ENCODE measurements around the gene TEX36. TPM values are rescaled to one million over a fixed set of nuclear protein-coding genes. Genes with fewer than 3 reads are reported as not detected.
"Not testable (repeated sequence)": the region's sequence is repeated elsewhere in the genome, so short reads cannot be mapped to it uniquely, and the experiment has no call there.

Gene TEX36
- total RNA-seq, 1 donor from 2014 or later: not detected

- Mint-ChIP-seq H3K4me1 (ENCODE audit: low read depth, unreplicated experiment) (no peaks in the 10 kb centered on the region), H3K27ac (ENCODE audit: unreplicated experiment) (no peak overlapping the region), H3K9me3 (ENCODE audit: unreplicated experiment) (peaks cover 5% of the 10 kb centered on the region), H3K36me3 (ENCODE audit: unreplicated experiment) (no peaks in the 10 kb centered on the region), H3K4me3 (ENCODE audit: unreplicated experiment) (no peak overlapping the region), H3K27me3 (ENCODE audit: unreplicated experiment) (peaks cover 7% of the 10 kb centered on the region)
- TF ChIP-seq CTCF (IDR thresholded peaks at IDR 0.05; ENCODE audit: partially characterized antibody, unreplicated experiment): no peak
- DNase-seq: no peak
Measured at GRCh38 chr10:125698481-125698998, 15.6 kb upstream of the TEX36 start.

GRCh38 chr10:125696884-125697283 is 13.9 kb upstream of the TEX36 start:
- H3K4me1 Mint-ChIP-seq (ENCODE audit: low read depth, unreplicated experiment); H3K27me3 Mint-ChIP-seq (ENCODE audit: unreplicated experiment); DNase-seq; H3K4me3 Mint-ChIP-seq (ENCODE audit: unreplicated experiment); H3K9me3 Mint-ChIP-seq (ENCODE audit: unreplicated experiment); H3K27ac Mint-ChIP-seq (ENCODE audit: unreplicated experiment); H3K36me3 Mint-ChIP-seq (ENCODE audit: unreplicated experiment): not testable (repeated sequence)

GRCh38 chr10:125694883-125695282 is 11.9 kb upstream of the TEX36 start:
- no peak for TF ChIP-seq CTCF (IDR thresholded peaks at IDR 0.05; ENCODE audit: partially characterized antibody, unreplicated experiment)
- DNase-seq: no peak

GRCh38 chr10:125693524-125693847 is 10.5 kb upstream of the TEX36 start:
- no peak for TF ChIP-seq CTCF (IDR thresholded peaks at IDR 0.05; ENCODE audit: partially characterized antibody, unreplicated experiment)
- peaks cover 2% of the 10 kb centered on the region for H3K9me3 Mint-ChIP-seq (ENCODE audit: unreplicated experiment)
- peaks cover 5% of the 10 kb centered on the region for H3K27me3 Mint-ChIP-seq (ENCODE audit: unreplicated experiment)
- H3K36me3 Mint-ChIP-seq (ENCODE audit: unreplicated experiment): no peaks in the 10 kb centered on the region
- H3K4me3 Mint-ChIP-seq (ENCODE audit: unreplicated experiment): no peak overlapping the region
- no peak overlapping the region for H3K27ac Mint-ChIP-seq (ENCODE audit: unreplicated experiment)
- H3K4me1 Mint-ChIP-seq (ENCODE audit: low read depth, unreplicated experiment): peaks cover 17% of the 10 kb centered on the region
- DNase-seq: no peak

More at GRCh38 chr10:125694883-125695282, 11.9 kb upstream of the TEX36 start:
- peaks cover 5% of the 10 kb centered on the region for H3K27me3 Mint-ChIP-seq (ENCODE audit: unreplicated experiment)
- no peaks in the 10 kb centered on the region for H3K36me3 Mint-ChIP-seq (ENCODE audit: unreplicated experiment)
- no peak overlapping the region for H3K27ac Mint-ChIP-seq (ENCODE audit: unreplicated experiment)
- no peak overlapping the region for H3K4me3 Mint-ChIP-seq (ENCODE audit: unreplicated experiment)
- peaks cover 17% of the 10 kb centered on the region for H3K4me1 Mint-ChIP-seq (ENCODE audit: low read depth, unreplicated experiment)
- H3K9me3 Mint-ChIP-seq (ENCODE audit: unreplicated experiment): peaks cover 2% of the 10 kb centered on the region

GRCh38 chr10:125692601-125693523 is 9.9 kb upstream of the TEX36 start:
- Mint-ChIP-seq H3K9me3 (ENCODE audit: unreplicated experiment) (peaks cover 2% of the 10 kb centered on the region), H3K27me3 (ENCODE audit: unreplicated experiment) (peaks cover 5% of the 10 kb centered on the region), H3K27ac (ENCODE audit: unreplicated experiment) (no peak overlapping the region), H3K36me3 (ENCODE audit: unreplicated experiment) (no peaks in the 10 kb centered on the region), H3K4me1 (ENCODE audit: low read depth, unreplicated experiment) (peaks cover 17% of the 10 kb centered on the region), H3K4me3 (ENCODE audit: unreplicated experiment) (no peak overlapping the region)
- TF ChIP-seq CTCF (IDR thresholded peaks at IDR 0.05; ENCODE audit: partially characterized antibody, unreplicated experiment): no peak
- DNase-seq: no peak

Data from glutamatergic neuron (in vitro differentiated cells).